Stimulated activated CD8-positive, alpha-beta memory T cell treated with anti-CD3 and anti-CD28 coated beads, Interleukin-4, amount 100 ng/mL, for 4 hours (primary cell): ENCODE data around the gene ADGRL2.

Experiments
- DNase-seq, 2 donors: peaks; one replicate each; pipeline ENCODE4 v3.0.0-alpha.2; 2020; ENCODE audit warnings: low read depth in 2 of 2, low spot score in 1 of 2

Gene ADGRL2

DNA sequence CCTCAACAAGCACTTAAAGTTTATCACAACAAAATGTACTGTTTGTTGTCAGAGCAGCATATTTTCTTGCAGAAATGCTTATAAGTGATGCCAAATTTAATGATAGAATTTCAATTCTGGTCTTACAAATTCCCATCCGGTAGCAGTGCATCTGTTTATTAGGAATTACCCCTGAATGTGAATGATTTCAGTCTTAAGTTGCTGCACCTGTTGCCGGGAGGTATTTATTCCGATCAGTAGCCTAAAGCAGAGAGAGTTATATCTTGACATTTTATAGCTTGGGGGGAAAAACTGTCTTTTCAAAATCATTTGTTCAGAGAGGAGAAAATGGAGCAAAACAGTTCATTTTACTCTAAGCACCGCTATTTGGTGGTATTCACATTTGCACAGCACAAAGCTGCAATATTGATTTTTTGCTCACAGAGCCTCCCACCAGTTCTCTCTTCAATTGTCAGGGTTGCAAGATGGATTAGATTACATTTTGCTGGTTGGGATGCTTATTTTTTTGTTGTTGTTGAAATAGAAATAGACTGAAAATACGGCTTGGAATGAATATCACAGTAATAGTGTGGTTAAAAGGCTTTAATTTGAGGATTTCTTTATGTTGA, 98.6 kb downstream of the ADGRL2 start:
- DNase-seq: no peak

DNA sequence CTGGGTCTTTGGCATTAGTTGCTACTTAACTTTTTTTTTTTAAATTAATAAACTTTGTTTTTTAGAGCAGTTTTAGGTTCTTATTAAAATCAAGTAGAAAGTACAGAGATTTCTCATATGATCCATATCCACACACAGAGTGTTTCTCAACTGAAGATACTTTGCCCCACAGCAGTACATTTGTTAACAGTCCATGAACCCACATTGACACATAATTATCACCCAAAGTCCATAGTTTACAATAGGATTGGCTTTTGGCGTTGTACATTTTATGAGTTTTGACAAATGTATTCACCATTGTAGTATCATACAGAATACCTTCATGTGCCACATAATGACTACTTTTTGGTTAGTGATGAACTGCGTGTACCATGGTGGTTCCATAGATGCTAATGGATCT, 106.8 kb downstream of the ADGRL2 start:
- DNase-seq: no peak

DNA sequence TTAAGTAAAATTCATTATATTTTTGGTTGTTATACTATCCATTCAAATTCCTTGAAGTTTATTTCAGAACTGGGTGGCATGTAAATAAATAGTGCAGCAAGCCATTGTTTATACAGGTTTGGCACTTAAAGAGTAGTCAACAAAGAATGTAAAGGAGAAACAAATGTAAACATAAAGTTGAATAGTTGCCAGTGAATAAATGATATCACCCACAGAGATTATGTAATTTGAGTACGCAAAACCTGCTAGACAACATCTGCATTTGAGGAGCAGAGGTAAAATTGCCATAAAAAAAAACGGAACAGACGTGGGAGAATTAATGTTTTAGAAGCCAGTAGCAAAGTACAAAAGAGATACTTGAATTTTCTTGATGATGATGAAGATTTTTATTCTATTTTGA, 111.6 kb downstream of the ADGRL2 start:
- DNase-seq: no peak

DNA sequence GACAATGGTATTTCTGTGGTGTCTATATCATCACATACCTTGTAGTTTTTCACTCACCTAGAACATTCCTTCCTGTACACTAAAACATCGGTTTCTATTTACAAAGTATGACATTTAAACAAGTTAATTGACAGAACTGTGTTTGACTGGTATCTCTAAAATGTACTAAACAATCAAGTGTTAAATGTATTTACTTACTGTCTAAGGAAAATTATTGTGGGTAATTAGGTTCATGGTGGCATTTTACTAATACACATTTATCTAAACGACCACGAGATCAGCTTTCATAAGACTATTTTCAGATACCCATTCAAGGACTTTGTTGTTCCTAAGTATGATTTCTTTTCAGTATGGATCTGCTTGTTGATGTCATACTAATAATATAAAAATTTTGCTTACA, 115.2 kb downstream of the ADGRL2 start:
- no peak for DNase-seq

DNA sequence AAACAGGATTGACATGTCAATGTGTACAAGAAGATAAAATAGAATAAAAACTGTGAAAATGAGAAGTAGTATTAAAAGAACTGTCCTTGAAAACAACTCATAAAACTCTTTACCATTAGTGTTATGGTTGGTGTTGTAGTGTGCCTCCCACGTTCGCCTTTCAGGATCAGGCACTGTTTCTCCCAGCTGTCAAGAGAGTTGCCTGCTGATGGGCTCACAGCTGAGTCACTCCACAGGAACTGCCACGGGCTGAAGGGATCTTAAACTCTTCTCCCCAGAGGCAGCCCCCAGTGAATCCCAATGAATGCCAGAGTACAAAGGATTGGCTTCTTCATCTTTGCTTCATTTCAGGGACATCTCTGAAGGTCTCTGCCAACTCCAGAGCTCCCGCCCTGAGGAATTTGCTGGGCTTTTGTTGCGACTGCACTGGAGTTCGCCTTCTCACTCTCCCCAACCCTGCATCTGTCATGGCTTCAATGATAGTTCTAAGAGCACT, 119.6 kb downstream of the ADGRL2 start:
- DNase-seq: no peak

DNA sequence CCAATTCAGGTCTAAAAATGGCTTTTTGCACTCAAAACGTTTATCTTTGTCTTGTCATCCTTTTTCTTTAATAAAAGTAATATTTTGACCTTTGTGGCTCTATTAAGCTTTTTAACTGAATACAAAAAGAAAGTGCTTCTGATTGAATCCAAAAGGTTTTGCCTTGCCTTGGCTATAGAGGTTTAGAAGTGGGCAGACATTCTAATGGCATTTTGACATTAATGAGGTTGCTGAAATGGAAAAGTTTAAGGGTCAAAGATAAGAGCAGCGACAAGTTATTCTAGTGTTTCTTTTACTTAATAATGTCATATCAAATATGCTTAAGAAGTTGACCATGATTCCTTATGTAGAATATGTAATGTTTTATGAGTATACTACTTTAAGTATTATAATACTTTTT, 120.2 kb downstream of the ADGRL2 start:
- DNase-seq: no peak

DNA sequence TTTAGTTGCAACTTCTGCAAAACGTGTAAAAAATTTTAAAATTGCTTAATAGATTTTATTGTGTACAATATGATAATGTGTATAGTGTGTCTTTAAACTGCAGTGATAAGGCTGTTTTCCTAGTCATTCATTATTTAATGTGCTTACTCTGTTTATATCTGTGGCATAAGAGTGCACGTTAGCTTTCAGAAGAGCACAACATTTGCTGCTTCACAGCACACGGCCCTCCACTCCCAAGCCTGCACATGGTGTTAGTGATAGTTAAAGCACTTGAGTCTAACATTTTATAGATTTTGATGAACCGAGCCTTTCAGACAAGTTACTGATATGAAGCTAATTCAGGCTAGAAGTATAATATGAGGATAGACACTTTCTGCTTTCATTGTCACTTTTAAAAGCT, 120.6 kb downstream of the ADGRL2 start:
- no peak for DNase-seq

DNA sequence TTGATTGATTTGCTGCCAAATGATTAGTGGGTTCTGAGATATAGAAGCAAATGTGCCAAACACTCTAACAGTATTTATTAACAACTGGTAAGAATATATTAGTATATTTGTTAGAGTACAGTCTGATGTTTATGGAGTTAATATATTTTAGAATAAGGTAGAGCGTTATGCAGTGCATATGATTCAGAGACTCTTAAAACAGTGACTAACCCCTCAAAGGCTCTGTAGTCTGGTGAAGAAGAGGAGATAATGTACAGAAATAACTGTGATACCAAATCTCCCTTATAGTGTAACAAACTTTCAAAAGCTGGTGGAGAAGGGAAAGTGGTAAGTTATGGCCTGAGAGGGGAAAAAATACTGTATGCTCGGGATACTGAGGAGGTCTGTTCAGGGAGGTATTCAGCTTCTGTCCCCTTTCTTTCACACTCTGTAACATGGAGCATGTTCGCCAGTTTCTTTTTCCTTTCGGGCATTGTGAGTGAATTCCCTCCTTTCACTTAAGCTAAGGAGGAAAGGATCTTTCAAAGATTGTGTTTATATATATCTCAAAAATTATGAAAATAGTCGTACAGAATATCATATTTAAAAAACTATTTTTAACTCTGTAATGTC, 121.2 kb downstream of the ADGRL2 start:
- no peak for DNase-seq

DNA sequence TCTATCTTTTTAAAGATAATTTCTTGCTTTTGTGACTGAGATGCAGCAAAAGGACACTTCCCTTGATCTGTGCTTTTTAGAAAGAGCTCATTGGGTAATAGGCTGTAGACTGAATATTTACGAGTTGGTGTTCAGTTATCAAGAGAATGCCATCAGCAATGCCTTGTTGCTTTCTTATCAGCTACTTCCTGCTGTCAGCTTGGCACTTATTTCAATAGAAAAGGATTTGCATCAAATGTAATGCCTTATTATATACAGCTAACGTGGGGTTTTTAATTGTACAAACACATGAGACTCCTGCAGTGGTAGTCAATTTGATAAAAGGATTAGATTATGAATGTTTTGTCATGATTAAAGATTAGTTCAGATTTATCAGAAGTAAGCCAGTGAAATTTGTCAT, 122.2 kb downstream of the ADGRL2 start:
- DNase-seq: no peak

DNA sequence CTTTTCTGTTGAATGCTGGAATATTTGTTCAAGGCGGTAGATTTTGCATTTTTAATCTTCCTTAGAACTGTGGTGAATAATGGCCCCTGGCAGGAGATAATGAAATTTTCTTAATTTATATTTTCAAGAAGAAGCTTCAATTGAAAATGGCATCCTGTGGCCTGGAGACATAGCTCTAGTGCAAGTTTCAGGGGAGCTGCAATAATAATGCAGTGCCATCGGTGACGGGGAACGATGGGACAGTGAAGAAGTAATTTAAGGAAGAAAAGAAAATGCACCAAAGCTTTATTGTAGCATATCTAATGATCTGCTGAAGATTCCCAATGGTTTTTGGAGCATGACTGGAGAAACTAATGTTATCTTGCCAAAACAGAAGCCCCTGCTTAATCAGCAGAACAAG, 128.4 kb downstream of the ADGRL2 start:
- DNase-seq: no peak

DNA sequence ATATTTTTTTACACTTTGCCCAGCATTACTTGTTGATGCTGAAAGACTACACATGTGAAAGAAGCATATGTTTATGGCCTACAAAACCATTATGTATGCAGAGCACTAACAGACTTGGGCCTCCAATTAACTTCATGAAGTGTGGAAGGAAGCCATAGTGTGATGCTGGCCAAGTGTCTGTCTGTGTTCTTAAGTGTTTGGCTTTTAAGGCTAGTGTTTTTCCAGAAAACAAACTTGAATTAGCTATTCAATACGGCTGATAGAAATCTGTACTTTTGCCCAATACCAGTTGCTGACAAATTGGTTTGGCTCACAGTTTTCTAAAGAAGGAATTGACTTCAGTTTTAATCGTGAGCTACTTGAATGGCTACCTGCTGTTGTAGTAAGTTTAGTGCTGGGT, 136.1 kb downstream of the ADGRL2 start:
- DNase-seq: no peak

DNA sequence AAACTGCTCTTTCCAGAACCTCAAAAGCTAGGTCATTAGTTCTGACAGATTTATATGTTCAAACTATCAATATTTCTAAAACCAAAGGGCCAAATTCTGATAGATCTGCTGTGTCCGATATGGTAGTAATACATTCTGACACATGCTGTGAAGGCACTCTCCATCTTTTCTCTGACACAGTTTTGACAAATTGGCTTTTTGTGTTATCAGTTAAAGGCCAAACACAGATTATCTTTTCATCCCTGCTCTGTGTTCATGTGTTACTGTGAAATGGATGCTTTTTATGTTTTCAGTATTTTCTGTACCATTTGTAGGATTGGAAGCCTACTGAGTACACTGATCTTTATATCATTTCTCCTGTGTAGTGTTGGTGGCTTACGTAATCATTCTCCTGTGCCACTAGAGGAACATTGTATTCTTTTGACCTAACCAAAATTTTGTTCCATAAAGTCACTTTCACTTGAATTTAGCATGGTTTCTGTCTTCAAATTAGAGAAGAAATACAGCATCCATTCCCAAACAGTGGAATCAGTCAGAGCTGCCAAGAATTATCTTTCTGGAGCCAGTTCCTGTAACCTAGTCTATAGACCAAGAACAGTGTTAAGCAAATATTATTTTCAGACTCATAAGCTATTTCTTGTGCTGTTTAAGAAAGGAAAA, 137.2 kb downstream of the ADGRL2 start:
- no peak for DNase-seq

DNA sequence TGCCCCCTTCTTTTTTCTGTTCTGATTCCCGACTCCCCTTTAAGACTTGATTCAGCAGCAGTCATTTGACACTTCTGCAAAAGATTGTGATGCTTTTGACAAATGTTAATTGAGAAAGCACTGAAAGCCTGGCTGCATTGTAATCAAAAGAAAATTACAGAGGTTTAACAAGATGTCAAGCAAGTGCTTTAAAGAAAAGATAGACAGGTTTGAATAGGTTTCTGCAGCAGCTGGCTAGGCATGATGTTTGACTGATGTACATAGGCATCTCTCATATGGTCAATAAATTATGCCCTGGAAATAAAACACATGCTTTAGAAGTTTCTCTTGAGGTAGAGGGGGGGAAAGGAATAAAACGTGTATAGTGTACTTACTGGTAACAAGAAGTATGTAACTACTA, 147.8 kb downstream of the ADGRL2 start:
- no peak for DNase-seq

DNA sequence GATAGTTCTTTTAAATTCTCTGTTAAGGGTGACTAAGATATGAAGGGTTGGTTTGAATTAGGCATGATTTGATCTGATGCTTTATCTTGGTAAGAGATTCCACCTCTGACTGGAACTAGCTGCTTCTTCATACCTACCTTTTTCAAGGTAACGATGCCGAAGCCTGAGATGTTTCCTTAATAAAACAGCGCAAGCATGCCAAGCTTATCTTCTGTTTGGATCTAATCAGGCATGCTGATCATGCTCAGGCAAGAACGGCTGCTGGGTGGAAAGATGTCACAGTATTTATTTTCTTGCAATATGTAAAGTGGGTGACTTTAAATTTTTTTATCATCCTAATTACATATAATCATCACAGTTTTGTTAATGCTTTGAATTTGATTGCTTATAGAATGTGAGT, 148.7 kb downstream of the ADGRL2 start:
- DNase-seq: no peak

DNA sequence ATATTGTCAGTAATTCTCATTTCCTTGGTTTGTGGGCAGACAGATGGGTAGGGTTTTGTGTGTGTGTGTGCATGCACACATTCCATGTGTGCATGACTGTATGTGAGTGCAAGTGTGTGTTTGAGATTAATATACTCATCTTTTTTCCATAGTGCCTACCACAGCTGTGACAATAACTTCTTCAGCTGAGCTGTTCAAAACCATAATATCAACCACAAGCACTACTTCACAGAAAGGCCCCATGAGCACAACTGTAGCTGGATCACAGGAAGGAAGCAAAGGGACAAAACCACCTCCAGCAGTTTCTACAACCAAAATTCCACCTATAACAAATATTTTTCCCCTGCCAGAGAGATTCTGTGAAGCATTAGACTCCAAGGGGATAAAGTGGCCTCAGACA, 149.3 kb downstream of the ADGRL2 start:
- no peak for DNase-seq

DNA sequence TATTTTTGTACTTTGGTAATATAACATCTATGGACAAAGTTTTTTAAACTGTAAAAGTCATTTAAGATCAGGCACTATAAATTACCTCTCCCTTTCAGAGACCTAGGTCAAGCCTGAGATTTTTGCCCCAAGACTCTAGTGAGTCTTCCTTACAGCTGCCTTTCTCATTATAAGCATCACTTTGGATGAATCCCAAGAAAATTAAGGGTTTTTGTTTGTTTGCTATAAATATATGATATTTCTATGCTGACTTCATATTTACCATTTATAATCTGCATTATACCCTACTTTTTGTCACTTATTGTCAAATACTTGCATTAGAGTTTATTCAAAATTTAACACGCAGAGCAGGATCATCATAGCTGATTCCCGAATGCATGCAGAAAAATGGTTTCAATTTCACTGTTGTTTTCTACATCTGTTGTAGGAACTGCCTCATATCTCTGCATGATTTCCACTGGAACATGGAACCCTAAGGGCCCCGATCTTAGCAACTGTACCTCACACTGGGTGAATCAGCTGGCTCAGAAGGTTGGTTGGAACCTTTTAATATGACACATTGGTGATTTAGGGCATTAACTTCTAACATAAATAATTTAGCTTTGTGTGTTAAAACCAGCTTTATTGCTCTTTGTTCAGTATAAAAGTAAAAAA, 150.0 kb downstream of the ADGRL2 start:
- no peak for DNase-seq

DNA sequence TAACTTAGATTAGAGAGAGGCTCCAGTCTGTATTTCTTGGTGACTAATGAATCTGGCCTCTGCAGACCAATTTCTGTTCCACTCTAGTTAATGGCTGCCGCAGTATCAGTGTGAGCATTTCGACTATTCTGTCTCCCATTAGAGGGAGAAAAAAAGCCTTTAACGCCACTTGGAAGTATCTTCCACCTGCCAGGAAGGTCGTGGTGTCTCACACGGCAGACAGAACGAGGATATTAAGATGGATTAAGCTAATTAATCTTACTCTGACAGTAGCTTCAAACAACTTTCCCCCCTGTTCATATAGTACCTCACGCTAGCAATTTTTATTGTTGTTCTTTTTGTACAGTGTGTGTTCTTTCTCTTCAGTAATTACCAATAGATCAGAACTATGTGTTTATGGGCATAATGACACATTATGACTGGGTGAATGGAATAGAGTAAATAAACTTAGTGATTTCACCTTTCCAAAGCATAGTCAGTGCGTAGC, 153.8 kb downstream of the ADGRL2 start:
- no peak for DNase-seq

DNA sequence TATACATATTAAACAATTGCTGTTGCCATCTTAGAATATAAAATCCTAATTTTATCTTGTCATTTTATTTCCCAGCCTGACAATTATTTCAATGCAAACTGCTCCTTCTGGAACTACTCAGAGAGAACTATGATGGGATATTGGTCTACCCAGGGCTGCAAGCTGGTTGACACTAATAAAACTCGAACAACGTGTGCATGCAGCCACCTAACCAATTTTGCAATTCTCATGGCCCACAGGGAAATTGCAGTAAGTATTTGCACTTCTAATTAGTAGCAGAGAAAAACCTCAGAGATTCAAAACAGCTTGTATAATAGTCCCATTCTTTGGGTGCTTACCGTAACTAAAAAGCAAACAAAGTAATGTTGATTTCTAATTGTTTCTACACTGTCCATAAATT, 167.2 kb downstream of the ADGRL2 start:
- DNase-seq: no peak

DNA sequence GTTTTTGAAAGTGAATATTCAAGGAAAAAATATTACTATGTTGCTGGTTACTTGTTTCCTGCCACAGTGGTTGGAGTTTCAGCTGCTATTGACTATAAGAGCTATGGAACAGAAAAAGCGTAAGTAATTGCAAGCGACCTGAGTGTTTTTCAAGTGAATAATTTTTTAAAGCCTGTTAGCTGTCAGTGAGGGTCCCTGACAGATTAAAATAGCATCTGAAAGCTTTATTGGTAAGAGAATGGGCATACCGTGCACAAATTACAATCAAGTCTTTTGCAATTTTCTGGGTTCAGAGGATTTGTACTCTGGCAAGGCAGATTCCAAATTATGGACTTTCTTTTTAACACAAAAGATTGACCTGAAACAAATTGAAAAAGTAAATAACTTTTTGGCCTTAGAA, 169.7 kb downstream of the ADGRL2 start:
- DNase-seq: no peak

DNA sequence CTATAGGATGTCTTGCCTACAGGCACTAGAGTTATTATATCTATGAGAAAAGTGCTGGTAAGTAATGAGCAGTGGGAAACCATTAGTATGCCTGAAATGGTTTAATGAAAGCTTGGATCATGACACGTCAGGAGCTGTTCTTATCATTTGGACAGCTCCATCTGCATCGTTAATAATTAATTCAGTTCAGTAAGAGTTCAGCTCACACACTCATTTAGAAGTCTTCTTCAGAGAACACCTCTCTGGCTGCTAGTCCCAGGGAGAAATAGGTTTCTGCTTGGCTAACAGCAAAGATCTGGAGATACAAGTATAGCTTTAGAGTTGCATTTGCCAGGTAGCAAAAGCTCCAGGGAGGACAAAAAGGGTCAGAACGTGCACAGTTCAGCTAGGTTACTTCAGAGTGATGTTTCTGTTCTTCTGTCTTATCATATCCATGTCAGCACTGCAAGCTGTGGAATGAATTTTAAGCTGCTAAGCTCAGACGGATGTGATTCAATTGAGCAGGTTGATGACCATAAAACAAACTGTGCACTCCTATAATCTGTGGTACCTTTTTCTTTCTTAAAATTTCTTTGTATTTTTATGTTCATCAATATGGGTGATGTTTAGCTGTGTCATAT, 173.6 kb downstream of the ADGRL2 start:
- DNase-seq: no peak

DNA sequence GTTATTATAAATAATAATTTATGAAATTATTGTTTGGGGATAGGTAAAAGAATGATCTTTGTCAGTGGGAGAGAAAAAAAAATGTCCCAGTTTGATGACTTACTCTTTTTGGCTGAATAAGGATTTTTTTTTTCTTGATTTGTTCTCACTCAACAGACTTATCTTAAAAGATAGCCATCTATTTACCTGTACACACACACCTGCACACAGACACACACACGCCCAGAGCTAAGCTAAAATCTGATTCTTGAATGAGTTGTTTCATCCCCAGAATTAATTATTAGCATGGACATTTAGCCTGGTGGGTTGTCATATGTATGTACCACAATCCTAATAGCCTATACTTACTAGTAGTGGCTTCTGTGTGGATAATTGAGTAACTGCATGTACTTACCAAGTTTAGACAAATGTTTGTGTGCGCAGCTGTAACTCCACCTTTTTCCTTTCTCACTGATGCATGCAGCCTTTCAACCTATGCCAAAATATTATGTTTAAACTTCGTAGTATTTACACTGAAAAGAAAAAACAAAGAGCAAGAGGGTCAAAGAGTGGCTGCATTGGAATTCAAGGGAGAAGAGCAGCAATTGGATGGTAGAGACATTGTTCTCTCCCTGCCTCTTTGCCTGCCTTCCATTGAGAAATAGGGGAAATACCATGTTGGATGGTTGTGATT, 174.3 kb downstream of the ADGRL2 start:
- no peak for DNase-seq
